WTC11 (cell line): ENCODE data around the gene ADGRA1. TPM values are rescaled to one million over a fixed set of nuclear protein-coding genes. Genes with fewer than 3 reads are reported as not detected.

Experiments used
- ATAC-seq: fragments of 200-7000 bp; cut with Tn5 transposase; 2 replicates; pipeline ENCODE4 v1.10.0; 2021; ENCODE audit warnings: mild to moderate bottlenecking, moderate library complexity
- CTCF ChIA-PET: fragments of 300-600 bp; sonication (Branson Sonifier 250); formaldehyde crosslinking; loops from one replicate; lab custom pipeline; 2021; ENCODE audit warnings: antibody characterized with exemption; lab: Charles Lee
- POLR2A ChIA-PET: fragments of 350-600 bp; sonication (Branson Sonifier 250); formaldehyde crosslinking; loops from one replicate; lab custom pipeline; 2021; ENCODE audit warnings: antibody characterized with exemption; lab: Charles Lee
- DNase-seq: peaks from one replicate; pipeline ENCODE4 v3.0.0; 2021; ENCODE audit warnings: low spot score
- H3K27ac Mint-ChIP-seq: 2 replicates; pipeline ENCODE4 v1.8.0; 2021; ENCODE audit warnings: mixed read lengths
- H3K27me3 Mint-ChIP-seq: 2 replicates; pipeline ENCODE4 v1.8.0; 2021; ENCODE audit warnings: low read depth, mild to moderate bottlenecking, moderate library complexity, mixed read lengths
- H3K36me3 Mint-ChIP-seq: 2 replicates; pipeline ENCODE4 v1.8.0; 2021; ENCODE audit warnings: mixed read lengths
- H3K4me1 Mint-ChIP-seq: 2 replicates; pipeline ENCODE4 v1.8.0; 2022; ENCODE audit warnings: mixed read lengths
- H3K4me3 Mint-ChIP-seq: 2 replicates; pipeline ENCODE4 v1.8.0; 2021; ENCODE audit warnings: mild to moderate bottlenecking, moderate library complexity, mixed read lengths
- H3K9me3 Mint-ChIP-seq: 2 replicates; pipeline ENCODE4 v1.8.0; 2021; ENCODE audit warnings: mixed read lengths
- CREB1 ChIP-seq: sonication (generic); formaldehyde crosslinking; IDR thresholded peaks from 2 replicates; pipeline ENCODE4 v1.8.0; 2023; ENCODE audit warnings: mild to moderate bottlenecking, missing genetic modification reagents
- EMX1 ChIP-seq: fragments of 250-450 bp; sonication (Bioruptor Pico); IDR thresholded peaks from 2 replicates; pipeline ENCODE4 v1.8.0; 2021; ENCODE audit warnings: mild to moderate bottlenecking
- FOXJ3 ChIP-seq: sonication (generic); formaldehyde crosslinking; IDR thresholded peaks from 2 replicates; pipeline ENCODE4 v1.9.0; 2021; ENCODE audit warnings: missing genetic modification reagents, mild to moderate bottlenecking, borderline replicate concordance
- FOXK1 ChIP-seq: sonication (generic); formaldehyde crosslinking; IDR thresholded peaks from 2 replicates; pipeline ENCODE4 v1.8.0; 2022; ENCODE audit warnings: mild to moderate bottlenecking, moderate library complexity, missing genetic modification reagents
- MYBL2 ChIP-seq: sonication (generic); formaldehyde crosslinking; IDR thresholded peaks from 2 replicates; pipeline ENCODE4 v1.8.1; 2023; ENCODE audit warnings: mild to moderate bottlenecking, moderate library complexity, missing genetic modification reagents
- NFE2L1 ChIP-seq: sonication (generic); formaldehyde crosslinking; IDR thresholded peaks from 2 replicates; pipeline ENCODE4 v1.8.1; 2023; ENCODE audit warnings: missing genetic modification reagents
- NR2C2 ChIP-seq: sonication (generic); formaldehyde crosslinking; IDR thresholded peaks from 2 replicates; pipeline ENCODE4 v1.8.0; 2022; ENCODE audit warnings: mild to moderate bottlenecking, missing genetic modification reagents
- TEAD1 ChIP-seq: sonication (generic); formaldehyde crosslinking; IDR thresholded peaks from 2 replicates; pipeline ENCODE4 v1.8.0; 2022; ENCODE audit warnings: mild to moderate bottlenecking, missing genetic modification reagents
- ZNF138 ChIP-seq: sonication (generic); formaldehyde crosslinking; conservative IDR thresholded peaks from 2 replicates; pipeline ENCODE4 v1.8.1; 2022; ENCODE audit warnings: mild to moderate bottlenecking, moderate library complexity, missing genetic modification reagents
- ZNF219 ChIP-seq: sonication (generic); formaldehyde crosslinking; IDR thresholded peaks from 2 replicates; pipeline ENCODE4 v1.8.0; 2023; ENCODE audit warnings: missing genetic modification reagents, mild to moderate bottlenecking, borderline replicate concordance
- ZNF317 ChIP-seq: sonication (generic); formaldehyde crosslinking; IDR thresholded peaks from 2 replicates; pipeline ENCODE4 v1.8.1; 2023; ENCODE audit warnings: low read depth, mild to moderate bottlenecking, moderate library complexity, missing genetic modification reagents, borderline replicate concordance
- ZNF671 ChIP-seq: fragments of 250-450 bp; sonication (Bioruptor Pico); IDR thresholded peaks from 2 replicates; pipeline ENCODE4 v1.8.0; 2021; ENCODE audit warnings: mild to moderate bottlenecking
- total RNA-seq: library from RNA; stranded (reverse); gene quantifications from 3 replicates; pipeline ENCODE4 v1.2.3, GENCODE V29; 2021
- TF ChIP-seq, protein P1 (sequence below): sonication (generic); formaldehyde crosslinking; IDR thresholded peaks from 2 replicates; pipeline ENCODE4 v1.8.1; 2022; ENCODE audit warnings: low read depth, mild to moderate bottlenecking, moderate library complexity, missing genetic modification reagents, borderline replicate concordance
- TF ChIP-seq, protein P2 (sequence below): sonication (generic); formaldehyde crosslinking; conservative IDR thresholded peaks from 2 replicates; pipeline ENCODE4 v1.8.1; 2022; ENCODE audit warnings: mild to moderate bottlenecking, missing genetic modification reagents
- TF ChIP-seq, protein P3 (sequence below): fragments of 250-450 bp; sonication (Bioruptor Pico); IDR thresholded peaks from 2 replicates; pipeline ENCODE4 v1.8.0; 2021; ENCODE audit warnings: mild to moderate bottlenecking
- TF ChIP-seq, protein P4 (sequence below): sonication (generic); formaldehyde crosslinking; IDR thresholded peaks from 2 replicates; pipeline ENCODE4 v1.8.0; 2022; ENCODE audit warnings: mild to moderate bottlenecking, missing genetic modification reagents
- TF ChIP-seq, protein P5 (sequence below): fragments of 250-450 bp; sonication (Bioruptor Pico); IDR thresholded peaks from 2 replicates; pipeline ENCODE4 v1.9.0; 2021; ENCODE audit warnings: mild to moderate bottlenecking
- TF ChIP-seq, protein P6 (sequence below): sonication (generic); formaldehyde crosslinking; IDR thresholded peaks from 2 replicates; pipeline ENCODE4 v1.8.1; 2022; ENCODE audit warnings: mild to moderate bottlenecking, moderate library complexity, missing genetic modification reagents
- TF ChIP-seq, protein P7 (sequence below): sonication (generic); formaldehyde crosslinking; IDR thresholded peaks from 2 replicates; pipeline ENCODE4 v1.8.1; 2023; ENCODE audit warnings: mild to moderate bottlenecking, missing genetic modification reagents

ADGRA1 gene
- total RNA-seq, 1 experiment from 2014 or later: 0.20 TPM

DNA sequence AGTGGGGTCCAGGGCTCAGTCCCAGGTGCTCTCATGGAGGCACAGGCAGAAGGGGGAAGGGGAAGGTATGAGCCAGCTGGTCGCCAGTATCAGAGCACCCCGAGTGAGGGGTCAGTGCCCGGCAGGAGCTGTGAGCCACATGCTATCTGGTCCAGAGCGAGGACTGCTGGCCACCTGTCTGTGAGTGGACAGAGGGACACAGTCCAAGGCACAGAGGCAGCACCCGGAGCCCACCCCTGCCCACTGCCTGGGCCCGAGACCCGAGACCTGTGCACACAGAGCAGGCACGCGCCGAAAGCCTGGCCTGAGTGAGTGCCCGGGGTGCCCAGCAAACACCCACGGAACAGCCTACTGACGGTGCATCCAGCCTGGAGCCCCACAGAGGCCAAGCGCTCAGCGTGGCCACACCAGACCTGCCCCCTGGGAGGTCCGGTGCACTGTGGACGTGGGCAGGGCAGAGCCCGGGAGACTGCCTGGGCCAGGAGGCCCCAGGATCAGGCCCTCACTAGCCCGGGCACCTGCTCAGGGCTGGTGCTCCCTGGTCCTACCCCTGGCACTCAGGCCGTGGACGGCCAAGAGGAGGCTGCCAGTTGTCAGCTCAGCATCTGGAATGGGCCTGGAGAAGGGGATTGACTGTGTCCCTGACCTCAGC lies 29.4 kb downstream of the ADGRA1 start:
- Mint-ChIP-seq H3K27me3 (no peaks in the 10 kb centered on the region; the same call in 1 of the 2 replicates), H3K4me3 (no peak overlapping the region), H3K36me3 (peaks cover 14% of the 10 kb centered on the region), H3K9me3 (peaks cover 18% of the 10 kb centered on the region), H3K4me1 (no peaks in the 10 kb centered on the region), H3K27ac (peak overlapping the region; percentile 53; the same call in 1 of the 2 replicates)
- TF ChIP-seq, protein P1, sequence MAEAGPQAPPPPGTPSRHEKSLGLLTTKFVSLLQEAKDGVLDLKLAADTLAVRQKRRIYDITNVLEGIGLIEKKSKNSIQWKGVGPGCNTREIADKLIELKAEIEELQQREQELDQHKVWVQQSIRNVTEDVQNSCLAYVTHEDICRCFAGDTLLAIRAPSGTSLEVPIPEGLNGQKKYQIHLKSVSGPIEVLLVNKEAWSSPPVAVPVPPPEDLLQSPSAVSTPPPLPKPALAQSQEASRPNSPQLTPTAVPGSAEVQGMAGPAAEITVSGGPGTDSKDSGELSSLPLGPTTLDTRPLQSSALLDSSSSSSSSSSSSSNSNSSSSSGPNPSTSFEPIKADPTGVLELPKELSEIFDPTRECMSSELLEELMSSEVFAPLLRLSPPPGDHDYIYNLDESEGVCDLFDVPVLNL (CRISPR knock-in tag): no peak
- TF ChIP-seq ZNF219 (no peak), ZNF317 (CRISPR knock-in tag) (no peak), FOXJ3 (CRISPR knock-in tag) (no peak)
- DNase-seq: no peak
- ATAC-seq: no peak
- POLR2A ChIA-PET: no interaction called here
- CTCF ChIA-PET: no interaction called here

DNA sequence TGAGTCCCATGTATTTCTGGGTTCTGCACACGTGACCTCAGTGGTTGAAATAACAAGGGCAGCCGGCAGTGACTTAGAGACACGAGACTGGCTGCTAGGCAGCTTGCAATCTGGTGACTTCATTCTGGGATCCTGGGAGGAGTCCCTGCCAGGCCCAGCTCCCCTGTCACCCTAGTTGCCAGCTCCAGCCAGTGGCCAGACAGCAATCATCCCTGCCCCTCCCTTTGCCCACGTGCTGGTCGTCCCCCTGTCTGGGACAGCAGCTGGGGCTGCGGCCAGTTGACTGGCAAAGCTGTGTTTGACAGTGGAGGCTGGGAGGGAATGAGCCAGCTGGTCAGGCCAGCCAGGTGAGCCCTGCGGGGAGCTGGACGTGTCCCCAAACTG lies 30.0 kb downstream of the ADGRA1 start:
- no peaks in the 10 kb centered on the region for H3K4me1 Mint-ChIP-seq
- H3K9me3 Mint-ChIP-seq: peaks cover 18% of the 10 kb centered on the region
- peaks cover 14% of the 10 kb centered on the region for H3K36me3 Mint-ChIP-seq
- TF ChIP-seq, protein P2, sequence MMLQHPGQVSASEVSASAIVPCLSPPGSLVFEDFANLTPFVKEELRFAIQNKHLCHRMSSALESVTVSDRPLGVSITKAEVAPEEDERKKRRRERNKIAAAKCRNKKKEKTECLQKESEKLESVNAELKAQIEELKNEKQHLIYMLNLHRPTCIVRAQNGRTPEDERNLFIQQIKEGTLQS (CRISPR knock-in tag): no peak
- no peak for TF ChIP-seq NR2C2 (CRISPR knock-in tag)
- no peak for TF ChIP-seq ZNF671 (CRISPR knock-in tag)
- TF ChIP-seq NFE2L1 (CRISPR knock-in tag): no peak
- TF ChIP-seq, protein P3, sequence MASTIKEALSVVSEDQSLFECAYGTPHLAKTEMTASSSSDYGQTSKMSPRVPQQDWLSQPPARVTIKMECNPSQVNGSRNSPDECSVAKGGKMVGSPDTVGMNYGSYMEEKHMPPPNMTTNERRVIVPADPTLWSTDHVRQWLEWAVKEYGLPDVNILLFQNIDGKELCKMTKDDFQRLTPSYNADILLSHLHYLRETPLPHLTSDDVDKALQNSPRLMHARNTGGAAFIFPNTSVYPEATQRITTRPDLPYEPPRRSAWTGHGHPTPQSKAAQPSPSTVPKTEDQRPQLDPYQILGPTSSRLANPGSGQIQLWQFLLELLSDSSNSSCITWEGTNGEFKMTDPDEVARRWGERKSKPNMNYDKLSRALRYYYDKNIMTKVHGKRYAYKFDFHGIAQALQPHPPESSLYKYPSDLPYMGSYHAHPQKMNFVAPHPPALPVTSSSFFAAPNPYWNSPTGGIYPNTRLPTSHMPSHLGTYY: no peak
- TF ChIP-seq TEAD1: no peak
- TF ChIP-seq, protein P4, sequence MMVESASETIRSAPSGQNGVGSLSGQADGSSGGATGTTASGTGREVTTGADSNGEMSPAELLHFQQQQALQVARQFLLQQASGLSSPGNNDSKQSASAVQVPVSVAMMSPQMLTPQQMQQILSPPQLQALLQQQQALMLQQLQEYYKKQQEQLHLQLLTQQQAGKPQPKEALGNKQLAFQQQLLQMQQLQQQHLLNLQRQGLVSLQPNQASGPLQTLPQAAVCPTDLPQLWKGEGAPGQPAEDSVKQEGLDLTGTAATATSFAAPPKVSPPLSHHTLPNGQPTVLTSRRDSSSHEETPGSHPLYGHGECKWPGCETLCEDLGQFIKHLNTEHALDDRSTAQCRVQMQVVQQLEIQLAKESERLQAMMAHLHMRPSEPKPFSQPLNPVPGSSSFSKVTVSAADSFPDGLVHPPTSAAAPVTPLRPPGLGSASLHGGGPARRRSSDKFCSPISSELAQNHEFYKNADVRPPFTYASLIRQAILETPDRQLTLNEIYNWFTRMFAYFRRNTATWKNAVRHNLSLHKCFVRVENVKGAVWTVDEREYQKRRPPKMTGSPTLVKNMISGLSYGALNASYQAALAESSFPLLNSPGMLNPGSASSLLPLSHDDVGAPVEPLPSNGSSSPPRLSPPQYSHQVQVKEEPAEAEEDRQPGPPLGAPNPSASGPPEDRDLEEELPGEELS (CRISPR knock-in tag): no peak
- TF ChIP-seq, protein P5, sequence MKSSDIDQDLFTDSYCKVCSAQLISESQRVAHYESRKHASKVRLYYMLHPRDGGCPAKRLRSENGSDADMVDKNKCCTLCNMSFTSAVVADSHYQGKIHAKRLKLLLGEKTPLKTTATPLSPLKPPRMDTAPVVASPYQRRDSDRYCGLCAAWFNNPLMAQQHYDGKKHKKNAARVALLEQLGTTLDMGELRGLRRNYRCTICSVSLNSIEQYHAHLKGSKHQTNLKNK: no peak
- no peak for TF ChIP-seq EMX1
- no peak for TF ChIP-seq MYBL2 (CRISPR knock-in tag)
- TF ChIP-seq, protein P6, sequence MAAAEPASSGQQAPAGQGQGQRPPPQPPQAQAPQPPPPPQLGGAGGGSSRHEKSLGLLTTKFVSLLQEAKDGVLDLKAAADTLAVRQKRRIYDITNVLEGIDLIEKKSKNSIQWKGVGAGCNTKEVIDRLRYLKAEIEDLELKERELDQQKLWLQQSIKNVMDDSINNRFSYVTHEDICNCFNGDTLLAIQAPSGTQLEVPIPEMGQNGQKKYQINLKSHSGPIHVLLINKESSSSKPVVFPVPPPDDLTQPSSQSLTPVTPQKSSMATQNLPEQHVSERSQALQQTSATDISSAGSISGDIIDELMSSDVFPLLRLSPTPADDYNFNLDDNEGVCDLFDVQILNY (CRISPR knock-in tag): no peak
- TF ChIP-seq ZNF138: no peak
- no peak for TF ChIP-seq CREB1
- TF ChIP-seq FOXK1: no peak
- TF ChIP-seq, protein P7, sequence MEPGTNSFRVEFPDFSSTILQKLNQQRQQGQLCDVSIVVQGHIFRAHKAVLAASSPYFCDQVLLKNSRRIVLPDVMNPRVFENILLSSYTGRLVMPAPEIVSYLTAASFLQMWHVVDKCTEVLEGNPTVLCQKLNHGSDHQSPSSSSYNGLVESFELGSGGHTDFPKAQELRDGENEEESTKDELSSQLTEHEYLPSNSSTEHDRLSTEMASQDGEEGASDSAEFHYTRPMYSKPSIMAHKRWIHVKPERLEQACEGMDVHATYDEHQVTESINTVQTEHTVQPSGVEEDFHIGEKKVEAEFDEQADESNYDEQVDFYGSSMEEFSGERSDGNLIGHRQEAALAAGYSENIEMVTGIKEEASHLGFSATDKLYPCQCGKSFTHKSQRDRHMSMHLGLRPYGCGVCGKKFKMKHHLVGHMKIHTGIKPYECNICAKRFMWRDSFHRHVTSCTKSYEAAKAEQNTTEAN (CRISPR knock-in tag): no peak
- no peak overlapping the region for H3K27ac Mint-ChIP-seq
- no peak overlapping the region for H3K4me3 Mint-ChIP-seq
- ChIA-PET CTCF (no interaction called here), POLR2A (no interaction called here)
- DNase-seq: no peak
- H3K27me3 Mint-ChIP-seq: no peaks in the 10 kb centered on the region; the same call in 1 of the 2 replicates
- no peak for ATAC-seq
